Hematopoietic multipotent progenitor cell treated with erythropoietin and hydrocortisone succinate and interleukin-3 and kit ligand, for 4 days (in vitro differentiated cells): ENCODE results near the gene RERE.
A peak's percentile ranks its signal among the peaks of the same experiment; 100 is the strongest.

ENCODE experiments used
- DNase-seq: peaks from one replicate; pipeline ENCODE4 v3.0.0-alpha.2; 2015

RERE gene

GRCh38 chr1:8817412-8818324 is at the start of gene RERE:
Gene RERE, minus strand, starts transcription at chr1:8817640.
- DNase-seq: peak; percentile 97

- no peak for DNase-seq
These were observed 49.5 kb upstream of the RERE start for GRCh38 chr1:8866792-8867415.

GRCh38 chr1:8866173-8866791 is 48.8 kb upstream of the RERE start:
- DNase-seq: no peak

GRCh38 chr1:8864713-8865344 is 47.4 kb upstream of the RERE start:
- no peak for DNase-seq

GRCh38 chr1:8863794-8864233 is 46.4 kb upstream of the RERE start:
- DNase-seq: no peak

GRCh38 chr1:8863138-8863537 is 45.7 kb upstream of the RERE start:
- DNase-seq: no peak

GRCh38 chr1:8862528-8862927 is 45.1 kb upstream of the RERE start:
- peak; percentile 77 for DNase-seq

GRCh38 chr1:8860738-8861516 is 43.5 kb upstream of the RERE start:
- DNase-seq: no peak

- peak; percentile 88 for DNase-seq
These were observed 41.7 kb upstream of the RERE start for GRCh38 chr1:8858888-8859706.

- DNase-seq: peak; percentile 95
These were observed 40.8 kb upstream of the RERE start for GRCh38 chr1:8858112-8858668.

GRCh38 chr1:8856689-8857412 is 39.4 kb upstream of the RERE start:
- DNase-seq: no peak

GRCh38 chr1:8854240-8854639 is 36.8 kb upstream of the RERE start:
- no peak for DNase-seq

GRCh38 chr1:8851060-8851459 is 33.6 kb upstream of the RERE start:
- no peak for DNase-seq

GRCh38 chr1:8848663-8849386 is 31.4 kb upstream of the RERE start:
- DNase-seq: peak; percentile 93

GRCh38 chr1:8847990-8848389 is 30.6 kb upstream of the RERE start:
- no peak for DNase-seq

- no peak for DNase-seq
These were observed 28.8 kb upstream of the RERE start for GRCh38 chr1:8846263-8846662.

- DNase-seq: no peak
These were observed 28.0 kb upstream of the RERE start for GRCh38 chr1:8845104-8846097.

GRCh38 chr1:8844501-8845006 is 27.1 kb upstream of the RERE start:
- DNase-seq: no peak
